ENCODE measurements around the gene CPSF4L. TPM values are rescaled to one million over a fixed set of nuclear protein-coding genes. Genes with fewer than 3 reads are reported as not detected.

CPSF4L gene
- total RNA-seq, 1 donor from 2014 or later: not detected

DNA sequence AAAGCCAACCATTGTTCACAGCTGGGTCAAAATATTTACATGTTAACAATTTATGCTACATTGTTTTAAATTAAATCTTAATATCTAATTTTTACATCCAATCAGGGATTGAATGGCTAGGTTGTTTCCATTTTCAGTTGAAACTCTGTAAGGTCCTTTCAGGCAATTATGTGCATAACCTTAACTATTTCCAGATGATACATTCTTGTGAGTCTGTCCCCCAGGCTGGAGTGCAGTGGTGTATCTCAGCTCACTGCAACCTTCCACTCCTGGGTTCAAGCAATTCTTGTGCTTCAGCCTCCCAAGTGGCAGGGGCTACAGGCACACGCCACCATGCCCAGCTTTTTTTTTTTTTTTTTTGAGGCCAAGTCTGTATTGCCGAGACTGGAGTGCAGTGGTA, 39.7 kb upstream of the CPSF4L start:
- Histone ChIP-seq H3K27ac (no peak overlapping the region), H3K4me3 (no peak overlapping the region), H3K4me1 (peaks cover 80% of the 10 kb centered on the region), H3K27me3 (ENCODE audit: low read depth) (no peaks in the 10 kb centered on the region), H3K9me3 (no peaks in the 10 kb centered on the region), H3K36me3 (no peaks in the 10 kb centered on the region)
- no peak for TF ChIP-seq CTCF (IDR thresholded peaks at IDR 0.05)
- intact Hi-C loops (cut with DNase I): no loop called here
- ATAC-seq (no peak), DNase-seq (no peak)

- DNase-seq (no peak), ATAC-seq (peak in 1 of 2 donors; percentile 28)
- Histone ChIP-seq H3K4me3 (no peak overlapping the region), H3K27me3 (ENCODE audit: low read depth) (no peaks in the 10 kb centered on the region), H3K4me1 (peaks cover 70% of the 10 kb centered on the region), H3K36me3 (no peaks in the 10 kb centered on the region), H3K27ac (no peak overlapping the region), H3K9me3 (no peaks in the 10 kb centered on the region)
- TF ChIP-seq CTCF (IDR thresholded peaks at IDR 0.05): no peak
- intact Hi-C loops (cut with DNase I): no loop called here
Observed at GRCh38 chr17:73300392-73300791, 38.7 kb upstream of the CPSF4L start.

DNA sequence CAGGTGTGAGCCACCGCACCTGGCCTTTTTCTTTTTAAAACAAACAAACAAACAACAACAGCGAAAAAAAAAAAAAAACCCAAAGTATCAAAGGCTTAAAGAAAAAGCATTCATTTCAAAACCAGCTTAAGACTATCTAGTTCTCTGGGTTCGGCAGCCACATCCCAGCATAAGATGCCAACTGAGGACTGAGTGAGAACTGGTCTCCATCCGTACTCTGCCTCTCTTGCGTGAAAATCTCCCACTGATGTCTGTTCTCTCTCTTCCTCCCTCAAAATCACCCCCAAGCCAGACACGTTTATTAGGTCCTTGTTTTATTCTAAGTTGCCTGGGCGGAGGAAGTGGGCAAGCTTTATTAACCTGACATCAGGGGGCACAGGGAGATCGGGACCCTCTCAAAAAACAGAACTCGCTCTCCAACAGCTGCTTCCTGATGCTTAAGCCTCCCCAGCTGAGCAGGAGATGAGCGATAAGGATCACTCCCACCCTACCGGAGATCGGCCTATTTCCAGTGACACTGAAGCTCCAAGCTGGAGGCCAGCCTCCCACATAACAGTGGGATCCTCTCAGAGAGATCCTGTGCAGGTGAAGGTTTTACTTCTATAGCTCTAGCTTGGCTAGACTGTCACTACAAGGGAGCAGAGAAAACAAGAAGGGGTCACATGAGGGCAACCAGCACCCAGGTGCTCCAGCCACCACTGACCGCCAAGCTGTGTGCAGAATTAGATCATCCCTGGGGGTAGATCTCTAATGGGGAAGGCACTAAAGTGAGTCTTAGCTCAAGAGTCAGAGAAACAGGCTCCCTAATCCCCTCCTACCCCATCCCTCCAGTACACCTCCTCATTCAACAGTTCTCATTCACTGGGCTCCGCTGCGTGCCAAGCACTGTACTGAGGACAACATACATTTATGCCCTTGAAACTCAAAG, 36.5 kb upstream of the CPSF4L start:
- H3K9me3 ChIP-seq: no peaks in the 10 kb centered on the region
- no peaks in the 10 kb centered on the region for H3K27me3 ChIP-seq (ENCODE audit: low read depth)
- DNase-seq (no peak), ATAC-seq (peak in 1 of 2 donors; percentile 30)
- no peaks in the 10 kb centered on the region for H3K36me3 ChIP-seq
- no peak overlapping the region for H3K27ac ChIP-seq
- TF ChIP-seq CTCF (IDR thresholded peaks at IDR 0.05): no peak
- intact Hi-C loops (cut with DNase I): no loop called here
- H3K4me1 ChIP-seq: peaks cover 63% of the 10 kb centered on the region
- no peak overlapping the region for H3K4me3 ChIP-seq

DNA sequence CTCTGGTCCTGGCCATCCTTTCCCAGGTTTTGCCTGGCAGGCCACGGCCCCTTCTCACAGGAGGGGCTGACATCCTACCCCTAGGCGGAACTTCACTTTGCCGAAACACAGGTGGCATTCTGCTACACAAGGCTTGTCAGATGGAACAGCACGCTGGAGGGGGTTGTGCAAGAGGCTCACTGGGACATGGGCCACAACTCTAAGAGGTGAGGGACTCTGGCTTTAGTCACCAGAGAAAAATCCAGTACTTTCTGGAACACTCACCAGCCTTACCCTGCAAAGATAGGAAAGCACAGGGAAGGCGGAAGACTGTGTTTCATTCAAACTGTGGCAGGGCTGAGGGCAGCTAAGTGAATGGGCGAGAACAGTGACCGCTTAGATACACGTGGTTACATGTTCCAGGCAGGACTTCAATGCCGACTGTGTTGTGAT, 31.8 kb upstream of the CPSF4L start:
- DNase-seq (peak; percentile 82), ATAC-seq (peak; percentile 79 to 82)
- Histone ChIP-seq H3K27me3 (ENCODE audit: low read depth) (no peaks in the 10 kb centered on the region), H3K4me3 (no peak overlapping the region), H3K9me3 (no peaks in the 10 kb centered on the region), H3K36me3 (no peaks in the 10 kb centered on the region), H3K27ac (peak overlapping the region; percentile 39), H3K4me1 (peaks cover 72% of the 10 kb centered on the region)
- intact Hi-C loops (cut with DNase I): no loop called here
- no peak for TF ChIP-seq CTCF (IDR thresholded peaks at IDR 0.05)

DNA sequence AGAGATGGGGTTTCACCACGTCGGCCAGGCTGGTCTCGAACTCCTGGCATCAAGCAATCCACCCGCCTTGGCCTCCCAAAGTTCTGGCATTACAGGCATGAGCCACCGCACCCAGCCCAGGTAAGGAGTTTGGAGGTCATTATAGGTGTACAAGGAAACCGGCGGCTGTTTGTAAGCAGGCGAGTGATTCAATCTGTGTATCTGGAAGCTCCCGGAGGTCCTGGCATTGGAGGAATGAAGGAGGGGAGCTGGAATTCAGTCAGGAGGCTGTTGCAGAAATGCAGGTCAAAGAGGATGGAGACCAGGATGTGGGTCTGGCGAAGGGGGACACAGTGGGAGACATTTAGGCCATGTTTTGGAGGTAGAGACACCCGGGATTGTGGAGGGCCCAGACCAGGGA, 31.4 kb upstream of the CPSF4L start:
- DNase-seq (no peak), ATAC-seq (no peak)
- no peak for TF ChIP-seq CTCF (IDR thresholded peaks at IDR 0.05)
- Histone ChIP-seq H3K4me1 (peaks cover 72% of the 10 kb centered on the region), H3K27me3 (ENCODE audit: low read depth) (no peaks in the 10 kb centered on the region), H3K27ac (peak overlapping the region; percentile 39), H3K9me3 (no peaks in the 10 kb centered on the region), H3K4me3 (no peak overlapping the region), H3K36me3 (no peaks in the 10 kb centered on the region)
- intact Hi-C loops (cut with DNase I): no loop called here

All from lower lobe of right lung (tissue), 2 donors.